Keratinocyte (primary cell): Measurements from ENCODE around the gene CYP4V2.

Experiments used
- EZH2 ChIP-seq: IDR thresholded peaks from one replicate; pipeline ENCODE4 v1.6.1; 2012; ENCODE audit warnings: inconsistent platforms, mild to moderate bottlenecking, low read length, moderate library complexity
- TF ChIP-seq, protein P1 (sequence below), 3 experiments: IDR thresholded peaks in 1 of 3; conservative IDR thresholded peaks in 1 of 3; optimal IDR thresholded peaks in 1 of 3; 2 replicates in 2 of 3; 3 replicates in 1 of 3; pipeline versions ENCODE3 to v1.5.1; 2011; ENCODE audit warnings: low read length in 3 of 3, mild to moderate bottlenecking in 3 of 3, moderate library complexity in 2 of 3, control low read depth in 1 of 3, inconsistent platforms in 1 of 3; ENCODE audit not compliant: insufficient read depth in 2 of 3; ENCODE audit errors: extremely low read depth in 1 of 3

DNA sequence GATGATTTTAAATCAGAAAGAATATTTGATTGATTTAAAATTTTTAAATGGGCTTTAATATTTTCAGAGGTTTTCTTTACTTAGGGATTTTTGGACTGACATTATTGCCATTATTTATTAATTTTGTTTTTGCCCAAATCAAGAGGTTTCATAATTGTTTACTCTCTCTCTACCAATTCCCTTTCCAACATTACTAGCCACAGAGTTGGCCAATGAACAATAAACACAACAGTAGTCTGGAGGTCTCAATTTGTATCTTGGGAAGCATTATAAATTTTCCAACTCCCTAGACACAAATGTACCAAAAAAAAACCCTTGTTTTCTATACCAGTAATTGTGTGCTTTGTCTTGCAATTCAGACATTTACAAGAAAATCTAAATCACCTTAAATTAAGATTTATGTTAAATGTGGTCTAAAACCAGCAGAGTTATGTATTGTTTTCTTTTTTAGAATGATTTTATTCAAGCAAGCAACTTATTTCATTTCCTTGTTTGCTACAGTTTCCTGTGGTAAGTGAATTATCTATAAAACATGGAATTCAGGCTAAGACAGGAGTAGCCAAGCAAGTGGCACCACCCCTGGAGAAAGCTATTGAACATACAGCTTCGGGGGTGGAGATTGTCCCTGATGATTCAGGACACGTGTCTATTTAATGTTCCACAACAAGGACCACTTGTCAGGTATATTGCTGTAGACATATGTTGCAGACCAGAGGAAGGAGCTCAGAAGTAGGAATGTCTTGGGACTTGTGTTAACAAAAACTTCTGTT is 36.6 kb downstream of the CYP4V2 start:
- no peak for TF ChIP-seq EZH2
- TF ChIP-seq, protein P1, sequence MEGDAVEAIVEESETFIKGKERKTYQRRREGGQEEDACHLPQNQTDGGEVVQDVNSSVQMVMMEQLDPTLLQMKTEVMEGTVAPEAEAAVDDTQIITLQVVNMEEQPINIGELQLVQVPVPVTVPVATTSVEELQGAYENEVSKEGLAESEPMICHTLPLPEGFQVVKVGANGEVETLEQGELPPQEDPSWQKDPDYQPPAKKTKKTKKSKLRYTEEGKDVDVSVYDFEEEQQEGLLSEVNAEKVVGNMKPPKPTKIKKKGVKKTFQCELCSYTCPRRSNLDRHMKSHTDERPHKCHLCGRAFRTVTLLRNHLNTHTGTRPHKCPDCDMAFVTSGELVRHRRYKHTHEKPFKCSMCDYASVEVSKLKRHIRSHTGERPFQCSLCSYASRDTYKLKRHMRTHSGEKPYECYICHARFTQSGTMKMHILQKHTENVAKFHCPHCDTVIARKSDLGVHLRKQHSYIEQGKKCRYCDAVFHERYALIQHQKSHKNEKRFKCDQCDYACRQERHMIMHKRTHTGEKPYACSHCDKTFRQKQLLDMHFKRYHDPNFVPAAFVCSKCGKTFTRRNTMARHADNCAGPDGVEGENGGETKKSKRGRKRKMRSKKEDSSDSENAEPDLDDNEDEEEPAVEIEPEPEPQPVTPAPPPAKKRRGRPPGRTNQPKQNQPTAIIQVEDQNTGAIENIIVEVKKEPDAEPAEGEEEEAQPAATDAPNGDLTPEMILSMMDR (optimal IDR thresholded peaks at IDR 0.05 in 1 of 3, IDR thresholded peaks at IDR 0.05 in 1 of 3, conservative IDR thresholded peaks at IDR 0.05 in 1 of 3; ENCODE audit: extremely low read depth in 1 of 3, insufficient read depth in 2 of 3, low read length in 3 of 3) = no peak
